ENCODE results near the gene VAV2.

Gene VAV2

GRCh38 chr9:133870598-133871595 lies 121.2 kb downstream of the VAV2 start:
- no peak for TF ChIP-seq CTCF (IDR thresholded peaks at IDR 0.05)
- H3K36me3 ChIP-seq = no peaks in the 10 kb centered on the region
- no peaks in the 10 kb centered on the region for H3K9me3 ChIP-seq
- H3K27me3 ChIP-seq = peaks cover 27% of the 10 kb centered on the region
- peaks cover 6 to 9% of the 10 kb centered on the region in 2 experiments for H3K4me1 ChIP-seq (ENCODE audit: control insufficient read depth in 1 of 2, insufficient read depth in 1 of 2, low read depth in 1 of 2, low read length in 1 of 2)
- H3K27ac ChIP-seq = no peak overlapping the region
- H3K4me3 ChIP-seq (ENCODE audit: low read depth in 1 of 2, low read length in 1 of 2) = no peak overlapping the region

GRCh38 chr9:133869674-133870405 lies 122.3 kb downstream of the VAV2 start:
- H3K27me3 ChIP-seq = peaks cover 27% of the 10 kb centered on the region
- H3K36me3 ChIP-seq = no peaks in the 10 kb centered on the region
- no peak overlapping the region for H3K4me3 ChIP-seq (ENCODE audit: low read depth in 1 of 2, low read length in 1 of 2)
- no peaks in the 10 kb centered on the region for H3K9me3 ChIP-seq
- peaks cover 6 to 9% of the 10 kb centered on the region in 2 experiments for H3K4me1 ChIP-seq (ENCODE audit: control insufficient read depth in 1 of 2, insufficient read depth in 1 of 2, low read depth in 1 of 2, low read length in 1 of 2)
- H3K27ac ChIP-seq = no peak overlapping the region
- no peak for TF ChIP-seq CTCF (IDR thresholded peaks at IDR 0.05)

- H3K27ac ChIP-seq = no peak overlapping the region
- H3K4me1 ChIP-seq (ENCODE audit: control insufficient read depth in 1 of 2, insufficient read depth in 1 of 2, low read depth in 1 of 2, low read length in 1 of 2) = peaks cover 8 to 10% of the 10 kb centered on the region in 2 experiments
- no peak for TF ChIP-seq CTCF (IDR thresholded peaks at IDR 0.05)
- no peaks in the 10 kb centered on the region for H3K9me3 ChIP-seq
- peaks cover 27% of the 10 kb centered on the region for H3K27me3 ChIP-seq
- H3K4me3 ChIP-seq (ENCODE audit: low read depth in 1 of 2, low read length in 1 of 2) = no peak overlapping the region
- H3K36me3 ChIP-seq = no peaks in the 10 kb centered on the region
Observed at GRCh38 chr9:133868203-133868602, 123.9 kb downstream of the VAV2 start.

GRCh38 chr9:133866946-133867345 lies 125.2 kb downstream of the VAV2 start:
- Histone ChIP-seq H3K36me3 (no peaks in the 10 kb centered on the region), H3K4me1 (ENCODE audit: control insufficient read depth in 1 of 2, insufficient read depth in 1 of 2, low read depth in 1 of 2, low read length in 1 of 2) (peaks cover 20 to 21% of the 10 kb centered on the region in 2 experiments), H3K4me3 (ENCODE audit: low read depth in 1 of 2, low read length in 1 of 2) (no peak overlapping the region), H3K27ac (no peak overlapping the region), H3K27me3 (peaks cover 27% of the 10 kb centered on the region), H3K9me3 (no peaks in the 10 kb centered on the region)
- TF ChIP-seq CTCF (IDR thresholded peaks at IDR 0.05) = no peak

- no peaks in the 10 kb centered on the region for H3K36me3 ChIP-seq
- TF ChIP-seq CTCF (IDR thresholded peaks at IDR 0.05) = no peak
Observed at GRCh38 chr9:133864011-133864410, 128.1 kb downstream of the VAV2 start.

More at GRCh38 chr9:133864011-133864410, 128.1 kb downstream of the VAV2 start:
- Histone ChIP-seq H3K4me1 (ENCODE audit: control insufficient read depth in 1 of 2, insufficient read depth in 1 of 2, low read depth in 1 of 2, low read length in 1 of 2) (peaks cover 12 to 15% of the 10 kb centered on the region in 2 experiments), H3K4me3 (ENCODE audit: low read depth in 1 of 2, low read length in 1 of 2) (no peak overlapping the region), H3K9me3 (no peaks in the 10 kb centered on the region), H3K27ac (no peak overlapping the region), H3K27me3 (peaks cover 6% of the 10 kb centered on the region)
